Brain microvascular endothelial cell (primary cell): ENCODE results near the gene LIMD2.

ENCODE experiments used
- DNase-seq: peaks from one replicate; pipeline ENCODE4 v3.0.0-alpha.2; 2020
- H3K27ac ChIP-seq: fragments of 250-450 bp; sonication (Bioruptor Pico); 2 replicates; pipeline ENCODE4 v1.5.1; 2020; ENCODE audit warnings: mild to moderate bottlenecking, moderate library complexity
- H3K27me3 ChIP-seq: fragments of 250-450 bp; sonication (Bioruptor Pico); replicated peaks from 2 replicates; pipeline ENCODE4 v1.5.1; 2020; ENCODE audit warnings: mild to moderate bottlenecking
- H3K36me3 ChIP-seq: fragments of 250-450 bp; sonication (Bioruptor Pico); replicated peaks from 2 replicates; pipeline ENCODE4 v1.5.1; 2020; ENCODE audit warnings: mild to moderate bottlenecking
- H3K4me3 ChIP-seq: 2 replicates; pipeline ENCODE4 v1.5.1; 2011; ENCODE audit warnings: low read depth, mild to moderate bottlenecking, control low read depth, low read length, moderate library complexity
- CTCF ChIP-seq: IDR thresholded peaks from 2 replicates; pipeline ENCODE4 v1.5.1; 2011; ENCODE audit warnings: low read depth, mild to moderate bottlenecking, moderate library complexity, low read length, control low read depth, inconsistent platforms; ENCODE audit errors: missing control alignments
- in situ Hi-C: cut with HindIII; loops from 2 replicates; pipeline ENCODE4 v1.10.0; 2017; ENCODE audit warnings: low sequenced_read_pairs, low pct_ligation_motif_present

The LIMD2 gene

GRCh38 chr17:63695889-63696288, 4.0 kb downstream of the LIMD2 start:
- in situ Hi-C loops: no loop called here
- H3K27ac ChIP-seq: no peak overlapping the region
- H3K36me3 ChIP-seq: peaks cover 15% of the 10 kb centered on the region
- no peaks in the 10 kb centered on the region for H3K27me3 ChIP-seq
- H3K4me3 ChIP-seq: no peak overlapping the region
- no peak for TF ChIP-seq CTCF
- DNase-seq: no peak

- in situ Hi-C loops: no loop called here
- H3K27me3 ChIP-seq: no peaks in the 10 kb centered on the region
- H3K36me3 ChIP-seq: peaks cover 22% of the 10 kb centered on the region
- DNase-seq: no peak
- no peak overlapping the region for H3K4me3 ChIP-seq
- no peak overlapping the region for H3K27ac ChIP-seq
- no peak for TF ChIP-seq CTCF
These were observed 4.8 kb downstream of the LIMD2 start for GRCh38 chr17:63694950-63695773.

- in situ Hi-C loops: no loop called here
- Histone ChIP-seq H3K36me3 (peaks cover 28% of the 10 kb centered on the region), H3K27me3 (no peaks in the 10 kb centered on the region), H3K27ac (no peak overlapping the region), H3K4me3 (no peak overlapping the region)
- no peak for TF ChIP-seq CTCF
- DNase-seq: no peak
These were observed 5.5 kb downstream of the LIMD2 start for GRCh38 chr17:63694229-63694949.

GRCh38 chr17:63693411-63694113, 6.4 kb downstream of the LIMD2 start:
- in situ Hi-C loops: no loop called here
- no peaks in the 10 kb centered on the region for H3K27me3 ChIP-seq
- DNase-seq: no peak
- no peak for TF ChIP-seq CTCF
- peaks cover 36% of the 10 kb centered on the region for H3K36me3 ChIP-seq
- no peak overlapping the region for H3K4me3 ChIP-seq
- H3K27ac ChIP-seq: no peak overlapping the region

- in situ Hi-C loops: no loop called here
- H3K27me3 ChIP-seq: no peaks in the 10 kb centered on the region
- peaks cover 38% of the 10 kb centered on the region for H3K36me3 ChIP-seq
- H3K27ac ChIP-seq: no peak overlapping the region
- DNase-seq: no peak
- H3K4me3 ChIP-seq: no peak overlapping the region
- TF ChIP-seq CTCF: no peak
These were observed 7.6 kb downstream of the LIMD2 start for GRCh38 chr17:63692195-63692816.
